NCI-H1105 (cell line): ENCODE data around the gene HECTD3.

Experiments
- DNase-seq: peaks from one replicate; lab custom pipeline; 2025; lab: John Stamatoyannopoulos, UW

Gene HECTD3

DNA sequence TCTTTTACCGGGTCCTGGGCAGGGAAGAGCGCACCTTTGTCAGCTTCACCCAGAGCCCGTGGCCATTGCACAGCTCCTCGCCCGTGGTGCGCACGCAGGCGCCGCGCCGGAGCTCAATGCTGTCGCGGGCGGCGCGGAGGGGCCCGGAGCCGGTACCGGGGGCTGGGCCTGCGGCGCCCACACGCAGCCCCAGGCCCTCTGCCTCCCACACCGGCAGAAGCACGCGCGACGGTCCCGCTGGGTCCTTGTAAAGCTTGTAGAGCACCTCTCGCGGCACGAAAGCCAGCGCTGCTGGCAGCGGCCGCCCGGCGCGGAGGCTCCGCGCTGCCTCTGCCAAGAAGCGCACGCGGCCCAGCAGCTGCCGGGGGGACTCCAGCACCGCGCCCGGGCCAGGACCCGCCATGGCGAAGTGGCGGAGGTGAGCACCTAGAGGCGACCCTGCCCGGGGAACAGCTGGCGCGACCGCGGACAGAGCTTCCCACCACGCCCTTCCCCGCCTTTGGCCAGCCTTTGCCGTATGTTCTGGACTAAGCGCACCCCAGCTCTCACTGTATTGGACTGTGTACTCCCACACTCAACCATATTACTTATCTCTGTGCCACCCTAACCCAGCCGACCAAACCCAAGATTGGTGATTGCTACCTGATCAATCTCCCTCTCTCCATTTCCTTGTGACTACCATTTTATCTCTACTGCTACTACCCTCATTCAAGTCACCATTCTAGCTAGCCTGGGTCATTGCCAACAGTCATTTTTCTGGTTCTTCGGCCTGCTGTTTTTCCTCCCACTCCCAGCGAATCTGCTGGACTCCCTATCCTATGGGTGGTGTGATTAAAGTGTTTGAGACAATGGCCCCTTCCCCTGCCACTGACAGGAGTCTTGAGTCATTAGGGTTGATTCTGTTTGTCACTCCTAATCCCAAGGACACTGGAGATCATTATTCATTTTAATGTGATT lies at the start of gene HECTD3:
TSS of gene HECTD3 (minus strand) at position 470 of the 957 bp plus-strand sequence. CDS start at position 403, 67 bp downstream.
- DNase-seq = peak; percentile 82

DNA sequence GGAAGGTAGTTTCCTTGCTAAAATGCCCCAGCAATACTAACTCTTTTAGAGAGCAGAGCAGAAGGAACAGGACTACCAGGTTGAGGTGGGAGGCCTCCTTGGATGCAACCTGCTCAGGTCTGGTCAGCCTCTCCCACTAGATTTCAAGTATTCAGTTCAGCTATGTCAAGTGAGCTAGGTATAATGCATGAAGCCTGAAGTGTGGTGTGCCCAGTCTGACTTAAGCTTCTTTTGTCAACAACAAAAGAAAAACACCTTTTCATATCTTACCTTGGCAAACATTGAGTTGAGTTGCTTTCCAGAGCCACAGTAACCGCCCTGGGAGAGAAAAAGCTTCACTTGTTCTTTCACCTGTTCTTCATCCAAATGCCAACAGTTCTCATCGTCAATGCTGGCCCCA lies 48.7 kb upstream of the HECTD3 start:
- DNase-seq = no peak

DNA sequence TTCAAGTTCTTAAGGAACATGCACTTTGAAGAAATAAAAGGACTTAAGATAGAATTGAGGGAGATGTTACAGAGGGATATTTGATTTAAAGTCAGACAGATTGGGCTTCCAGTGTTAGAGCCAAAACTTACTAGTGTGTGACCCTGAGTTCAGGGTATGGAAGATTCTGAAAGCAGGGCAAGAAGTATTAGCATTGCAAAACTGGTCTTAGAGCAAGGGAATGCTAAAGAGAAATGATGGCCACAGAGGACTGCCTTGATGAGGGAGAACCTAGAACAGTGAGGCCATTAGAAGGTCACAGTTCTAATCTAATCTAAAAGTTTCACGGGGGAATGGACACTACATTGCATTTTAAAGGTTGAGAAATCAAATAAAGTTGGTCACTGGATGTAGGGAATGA lies 46.4 kb upstream of the HECTD3 start:
- no peak for DNase-seq

DNA sequence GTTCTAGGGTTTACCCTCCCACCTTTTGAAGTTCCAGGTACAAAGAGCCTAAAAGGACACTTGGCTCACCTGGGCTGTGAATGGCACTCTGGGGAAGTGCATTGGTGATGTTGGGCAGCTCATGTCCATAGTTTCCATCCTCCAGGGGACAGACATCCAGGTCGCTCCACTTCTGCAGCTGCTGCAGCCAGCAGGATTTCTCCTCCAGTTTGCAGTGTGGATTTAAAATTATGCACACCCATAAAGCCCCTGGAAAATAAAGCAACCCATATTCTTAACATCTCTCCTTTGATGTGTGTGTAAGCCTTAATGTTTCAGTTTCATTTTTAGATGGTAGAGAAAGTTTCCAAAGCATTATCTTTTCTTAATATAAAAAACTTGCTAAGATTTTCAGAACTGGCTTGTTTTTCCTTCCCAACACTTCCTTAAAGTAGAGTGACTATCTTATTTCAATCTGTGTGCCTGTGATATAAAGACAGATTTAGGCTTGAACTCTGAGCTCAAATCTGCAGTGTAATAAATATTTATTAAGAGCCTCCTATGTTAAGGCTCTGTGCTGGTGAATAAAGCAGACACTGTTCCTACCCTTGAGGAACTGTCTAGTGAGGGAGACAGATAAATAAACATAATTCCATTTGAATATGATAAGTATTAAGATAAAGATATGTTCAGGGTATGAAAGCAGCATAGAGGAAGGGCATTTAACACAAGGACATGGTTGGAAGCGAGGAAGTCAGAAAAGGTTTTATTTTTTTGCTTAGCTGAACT lies 40.1 kb upstream of the HECTD3 start:
- no peak for DNase-seq

DNA sequence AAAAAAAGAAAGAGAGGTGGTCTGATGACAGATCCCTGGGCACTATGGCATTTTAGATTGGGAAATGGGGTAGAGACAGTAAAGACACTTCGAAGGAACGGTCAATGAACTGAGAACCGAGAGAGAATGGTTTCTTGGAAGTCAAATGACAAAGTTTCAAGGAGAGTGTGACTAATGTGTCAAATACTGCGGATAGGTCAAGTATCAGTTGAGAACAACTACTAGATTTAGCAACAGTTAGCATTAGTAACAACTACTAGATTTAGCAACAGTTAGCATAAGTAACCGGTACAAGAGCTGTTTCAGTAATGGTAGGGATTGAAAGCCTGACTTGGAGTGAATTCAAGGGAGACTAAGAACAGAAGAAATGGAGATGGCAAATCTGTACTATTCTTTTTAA lies 35.9 kb upstream of the HECTD3 start:
- DNase-seq = no peak

DNA sequence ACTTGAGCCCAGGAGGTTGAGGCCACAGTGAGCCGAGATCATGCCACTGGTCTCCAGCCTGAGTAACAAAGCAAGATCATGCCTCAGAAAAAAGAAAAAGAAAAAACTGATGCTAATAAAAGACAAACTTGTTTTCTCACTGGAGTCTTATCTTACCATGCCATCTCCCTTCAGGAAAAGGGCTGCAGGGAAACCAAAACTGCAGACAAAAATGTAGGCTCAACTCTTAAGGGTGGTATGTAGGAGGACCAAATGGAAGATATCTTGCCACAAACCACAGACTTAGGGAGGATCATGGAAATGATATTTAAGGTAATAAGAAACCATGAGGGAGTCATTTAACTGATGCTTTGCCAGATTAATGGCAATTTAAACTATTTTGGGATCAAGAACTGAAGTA lies 33.8 kb upstream of the HECTD3 start:
- DNase-seq = no peak

DNA sequence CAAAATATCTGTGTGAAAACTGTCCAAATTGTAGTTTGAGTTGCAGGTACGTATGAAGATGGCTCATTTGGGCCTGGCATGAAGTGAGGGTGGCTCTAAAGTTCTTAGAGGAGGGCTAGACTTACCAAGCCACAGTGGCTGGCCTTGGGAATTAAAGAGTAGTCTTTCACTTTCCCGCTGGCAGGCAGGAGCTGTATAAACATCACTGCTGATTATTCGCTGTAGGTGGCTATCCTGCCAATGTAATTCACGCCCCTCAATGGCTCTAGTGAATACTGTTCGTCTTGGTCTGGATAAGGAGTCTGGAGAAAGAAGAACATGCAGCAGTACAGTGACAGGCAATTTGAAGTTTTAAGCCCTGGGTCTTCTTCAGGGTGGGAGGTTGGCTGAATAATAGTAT lies 32.0 kb upstream of the HECTD3 start:
- no peak for DNase-seq

DNA sequence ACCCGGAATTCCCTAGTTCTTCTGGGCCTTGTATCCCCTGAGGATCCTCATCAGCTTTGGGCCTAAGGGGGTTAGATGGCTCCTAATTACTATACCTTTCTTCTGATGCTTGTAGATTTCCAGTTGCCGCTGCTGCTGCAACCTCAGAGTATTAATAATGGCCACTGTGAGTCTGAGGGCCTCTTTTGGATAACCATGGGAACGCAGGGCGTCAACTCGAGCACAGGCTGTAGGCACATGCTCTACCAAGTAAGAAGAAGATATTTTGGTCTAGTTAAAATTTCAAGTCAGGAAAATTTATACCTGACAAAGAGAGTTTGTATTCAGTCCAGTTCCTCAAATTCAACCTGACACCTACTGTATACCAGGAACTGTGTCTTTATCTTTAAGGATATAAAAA lies 29.2 kb upstream of the HECTD3 start:
- DNase-seq = no peak

DNA sequence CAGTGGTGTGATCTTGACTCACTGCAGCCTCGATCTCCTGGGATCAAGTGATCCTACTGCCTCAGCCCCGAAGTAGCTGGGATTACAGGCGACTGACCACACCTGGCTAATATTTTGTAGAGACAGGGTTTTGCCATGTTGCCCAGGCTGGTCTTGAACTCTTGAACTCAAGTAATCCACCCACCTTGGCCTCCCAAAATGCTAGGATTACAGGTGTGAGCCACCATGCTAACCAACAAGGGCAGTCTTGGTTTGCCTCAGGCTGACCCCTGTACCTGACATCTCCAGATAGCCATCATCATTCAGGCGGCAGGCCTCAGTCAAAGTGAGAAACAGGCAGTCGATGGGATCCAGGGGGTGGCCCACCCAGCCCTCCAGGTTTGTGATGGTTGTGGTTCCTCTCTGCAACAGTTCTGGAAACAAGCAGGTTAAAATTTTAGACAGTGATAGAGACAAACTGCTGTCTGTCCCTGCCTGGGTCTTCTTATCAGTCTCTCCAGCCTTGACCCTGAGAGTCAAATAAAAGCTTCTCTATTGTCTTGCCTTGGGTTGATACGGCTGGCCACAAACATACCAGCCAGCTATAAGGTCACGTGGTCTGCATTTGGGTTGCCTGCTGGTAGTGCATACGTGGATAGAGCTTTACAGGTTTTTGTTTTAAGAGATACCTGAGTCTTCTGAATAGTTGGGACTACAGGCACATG lies 27.7 kb upstream of the HECTD3 start:
- DNase-seq = no peak

DNA sequence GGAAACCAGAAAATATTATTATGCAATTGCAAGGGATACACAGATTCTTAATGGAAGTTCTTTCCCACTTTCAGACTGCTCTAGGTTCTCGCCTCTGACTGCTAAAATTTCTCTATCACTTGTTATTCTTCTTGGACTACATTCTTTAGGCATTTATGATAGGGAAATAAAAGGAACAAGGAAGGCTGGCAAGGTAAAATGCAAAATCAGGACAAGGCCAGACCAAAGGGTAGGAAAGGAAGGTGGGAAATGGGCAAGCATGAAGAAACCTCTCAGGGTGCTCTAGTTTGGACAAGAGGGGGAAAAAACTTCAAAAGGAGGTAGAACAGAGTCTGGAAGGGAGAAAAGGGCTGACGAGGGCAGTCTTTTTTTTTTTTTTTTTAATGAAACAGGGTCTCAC lies 27.1 kb upstream of the HECTD3 start:
- no peak for DNase-seq

DNA sequence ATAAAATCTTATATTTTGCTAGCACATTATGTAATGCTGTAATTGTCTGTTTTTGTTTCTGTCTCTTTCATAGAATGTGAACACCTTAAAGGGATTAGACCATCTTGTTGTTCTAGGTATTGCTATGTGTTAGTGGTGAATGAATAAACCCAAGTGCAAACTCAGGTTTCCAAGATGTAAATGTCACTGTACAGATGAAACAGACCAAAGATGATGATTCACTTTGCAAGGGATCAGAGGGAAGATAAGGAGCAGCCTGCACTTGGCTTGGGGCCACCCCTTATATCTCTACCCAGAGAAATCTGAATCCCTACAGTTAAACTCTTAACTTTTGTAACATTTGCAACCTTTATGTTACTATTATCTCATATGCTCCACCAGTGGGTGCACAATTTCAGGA lies 26.3 kb upstream of the HECTD3 start:
- DNase-seq = no peak

DNA sequence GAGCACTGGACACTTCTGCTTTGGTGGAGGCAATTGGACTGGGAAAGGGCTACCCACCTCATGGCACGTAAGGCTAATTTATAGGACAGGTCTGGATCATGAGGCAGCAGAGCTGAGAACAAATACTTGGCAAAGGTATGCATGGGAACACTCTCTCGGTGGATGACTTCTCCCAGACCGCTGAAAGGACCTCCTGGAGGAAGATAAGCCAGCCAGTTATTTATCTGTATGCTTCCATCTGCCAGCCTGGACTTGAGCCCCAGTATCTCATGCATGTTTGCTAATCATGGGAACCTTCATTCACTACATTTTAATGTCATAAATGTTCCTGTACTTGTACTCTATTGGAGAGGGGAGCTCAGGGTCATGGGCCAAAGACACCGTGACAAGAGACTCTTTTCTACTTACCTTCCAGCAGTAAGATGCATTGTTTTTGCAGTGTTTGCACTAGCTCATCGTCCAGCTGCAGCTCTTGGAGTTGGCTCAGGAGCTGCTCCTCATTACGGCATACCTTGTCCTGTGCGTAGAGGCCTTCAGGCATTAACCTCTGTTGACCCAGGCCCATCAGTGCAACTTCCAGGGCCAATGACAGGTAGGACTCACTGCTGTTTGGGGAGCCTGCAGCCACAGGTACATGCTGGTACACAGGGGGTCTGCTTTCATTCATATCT lies 24.6 kb upstream of the HECTD3 start:
- DNase-seq = no peak

DNA sequence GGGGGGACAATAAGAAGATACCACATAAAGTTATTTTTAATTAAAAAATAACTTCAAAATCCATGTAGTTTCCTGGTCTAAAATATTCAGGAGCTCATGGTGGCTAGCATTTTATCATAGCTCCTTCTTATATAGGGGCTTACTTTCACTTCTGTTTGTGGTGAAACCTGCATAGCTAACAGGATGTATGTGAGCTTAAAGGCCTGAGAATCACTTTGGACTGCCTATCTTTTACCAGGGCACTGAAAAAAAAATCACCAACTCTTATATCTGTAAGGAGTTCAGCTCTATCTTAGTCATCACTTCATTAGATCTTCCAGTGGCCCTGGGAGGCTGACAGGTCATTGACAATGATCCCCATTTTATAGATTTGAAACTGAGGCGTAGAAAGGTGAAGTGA lies 22.2 kb upstream of the HECTD3 start:
- DNase-seq = no peak

DNA sequence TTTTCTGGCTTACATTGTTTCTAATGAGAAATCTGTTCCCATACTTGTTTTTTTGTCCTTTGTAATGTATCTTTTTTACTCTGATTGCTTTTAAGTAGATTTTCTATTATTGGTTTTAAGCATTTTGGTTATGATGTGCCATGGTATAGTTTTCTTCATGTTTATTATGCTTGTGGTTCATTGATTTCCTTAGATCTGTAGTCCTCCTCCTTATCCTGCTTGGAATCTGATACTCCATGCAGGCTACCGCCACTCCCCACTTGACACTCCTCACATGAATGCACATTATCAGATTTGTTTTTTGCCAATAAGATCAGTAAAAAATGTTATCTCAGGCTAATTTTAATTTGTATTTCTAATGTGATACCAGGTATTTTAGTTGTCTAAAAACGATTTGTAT lies 21.7 kb upstream of the HECTD3 start:
- DNase-seq = no peak

DNA sequence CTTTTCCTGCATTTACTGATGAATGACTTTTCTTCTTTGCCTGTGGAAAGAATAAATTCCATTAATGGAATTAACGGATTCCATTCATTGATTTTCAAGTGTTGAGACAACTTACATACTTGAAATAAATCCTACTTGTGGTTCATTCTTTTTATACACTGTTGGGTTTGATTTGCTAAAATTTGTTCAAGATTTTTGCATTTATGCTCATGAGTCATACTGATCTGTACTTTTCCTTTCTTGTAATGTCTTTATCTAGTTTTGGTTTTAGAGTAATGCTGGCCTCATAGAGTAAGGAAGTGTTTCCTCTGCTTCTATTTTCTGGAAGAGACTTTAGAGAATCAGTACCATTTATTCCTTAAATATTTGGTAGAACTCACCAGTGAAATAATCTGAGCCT lies 15.3 kb upstream of the HECTD3 start:
- DNase-seq = no peak

DNA sequence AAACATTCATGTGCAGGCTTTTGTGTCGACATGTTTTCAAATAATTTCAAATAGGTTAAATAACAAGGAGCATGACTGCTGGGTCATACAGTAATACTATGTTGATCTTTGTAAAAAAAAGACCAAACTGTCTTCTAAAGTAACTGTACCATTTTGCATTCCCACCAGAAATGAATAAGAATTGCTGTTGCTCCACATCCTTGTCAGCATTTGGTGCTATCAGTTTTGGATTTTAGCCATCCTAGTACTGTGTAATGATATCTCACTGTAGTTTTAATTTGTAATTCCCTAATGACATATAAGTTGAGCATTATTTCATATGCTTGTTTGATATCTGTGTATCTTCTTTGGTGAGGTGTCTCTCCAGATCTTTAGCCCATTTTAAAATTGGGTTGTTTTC lies 12.5 kb upstream of the HECTD3 start:
- DNase-seq = no peak

DNA sequence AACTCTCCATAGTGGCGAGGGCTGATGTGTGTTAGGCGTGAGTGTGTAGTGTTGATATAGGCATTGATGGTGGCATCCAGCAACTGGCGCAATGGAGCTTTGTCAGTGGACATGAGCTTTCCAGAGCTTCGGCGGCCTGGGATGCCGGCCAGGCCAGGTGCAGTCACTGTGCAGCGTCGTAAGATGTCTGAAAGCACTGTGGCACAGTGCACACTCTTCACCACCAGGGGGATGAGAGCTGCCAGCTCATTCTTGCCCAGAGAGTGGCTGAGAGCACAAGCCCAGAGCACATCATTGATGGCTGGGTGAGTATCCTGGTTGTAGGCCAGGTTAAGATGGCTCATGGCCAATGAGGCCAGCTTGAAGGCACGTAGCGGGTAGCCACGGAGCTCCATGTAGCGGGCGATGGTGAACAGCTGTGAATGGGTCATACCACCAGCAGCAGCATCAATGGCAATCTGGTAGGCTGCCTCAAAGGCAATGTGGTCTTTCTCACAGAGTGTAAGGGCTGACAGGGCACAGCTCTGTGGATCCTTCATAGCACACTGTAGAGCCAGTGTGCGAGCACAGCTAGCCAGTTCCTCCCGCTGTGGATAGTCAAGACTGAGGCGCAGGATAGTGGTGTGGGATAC lies 7.6 kb upstream of the HECTD3 start:
- DNase-seq = peak; percentile 79

DNA sequence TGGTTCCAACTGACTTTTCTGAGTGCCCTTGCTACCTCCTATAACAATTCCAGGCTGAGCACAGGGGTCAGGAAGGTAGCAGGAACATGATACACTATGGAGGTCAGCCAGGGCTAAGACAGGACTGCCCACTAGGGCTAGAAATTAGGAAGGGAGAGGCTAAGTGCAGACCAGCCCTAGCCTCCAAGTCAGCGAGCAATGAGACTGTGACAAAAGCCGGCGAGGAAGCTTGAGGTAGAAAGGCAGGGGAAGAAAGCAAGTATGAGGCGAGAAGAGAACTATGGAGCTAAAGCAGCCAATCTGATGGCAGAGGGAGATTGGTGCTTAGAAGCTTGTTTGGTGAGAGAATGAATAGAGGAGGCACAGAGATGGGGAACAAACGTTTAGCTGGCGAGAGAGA lies 5.6 kb upstream of the HECTD3 start:
- DNase-seq = no peak

DNA sequence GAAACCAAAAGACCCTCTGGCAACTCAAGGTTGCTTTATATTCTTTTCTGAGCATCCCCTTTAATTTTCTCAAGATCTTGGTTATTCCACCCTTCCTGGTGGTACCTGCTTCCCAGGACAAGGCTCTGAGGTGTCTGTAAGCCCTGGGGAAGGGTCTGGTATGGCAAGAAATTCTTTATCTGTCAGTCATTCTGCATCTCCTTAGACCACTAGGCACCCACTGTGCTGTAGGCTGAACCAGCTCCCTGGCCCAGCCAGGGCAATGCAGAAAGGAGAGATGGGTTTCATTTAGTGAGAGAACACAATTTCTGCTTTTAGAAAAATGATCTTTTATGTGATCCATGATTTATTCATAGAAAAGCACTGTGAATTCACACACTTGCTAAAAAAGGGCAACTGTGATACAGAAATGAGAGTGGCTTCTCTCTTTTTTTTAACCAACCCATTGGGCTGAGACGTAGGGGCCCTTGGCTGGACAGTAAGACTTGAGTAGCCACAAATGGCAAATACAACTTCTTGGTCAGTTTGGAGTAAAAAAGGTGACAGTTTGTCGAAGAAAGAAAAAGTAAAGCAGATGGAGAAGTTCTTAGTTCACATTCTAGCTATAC lies 5.1 kb upstream of the HECTD3 start:
- DNase-seq = no peak

DNA sequence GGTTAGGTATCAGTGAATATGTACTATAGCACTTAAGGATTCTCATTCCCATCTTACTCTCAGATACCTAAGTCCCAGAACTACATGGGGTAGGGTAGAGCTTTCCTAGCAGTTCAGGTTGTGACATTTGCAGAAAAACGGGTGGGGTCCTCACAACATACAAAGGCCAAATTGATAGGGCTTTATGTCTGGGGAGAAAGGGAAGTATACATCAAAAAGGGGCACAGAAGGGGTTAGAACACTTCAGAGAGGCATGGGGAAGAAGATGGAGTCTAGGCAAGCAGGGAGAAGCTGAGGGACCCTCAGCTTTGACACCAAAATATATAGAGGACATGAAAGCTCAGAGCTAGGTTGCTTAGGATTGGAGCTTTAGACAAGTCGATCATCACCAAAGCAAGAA lies 4.6 kb upstream of the HECTD3 start:
- no peak for DNase-seq
